DOHH2 (cell line): Measurements from ENCODE around the gene S100A4.

Experiments
- H3F3A ChIP-seq: fragments of 200-600 bp; sonication (generic), shearing (Covaris generic); 2 replicates; pipeline ENCODE4 v1.6.0; 2016; ENCODE audit warnings: antibody characterized with exemption, mild to moderate bottlenecking; ENCODE audit not compliant: control insufficient read depth, insufficient read depth
- H3K27ac ChIP-seq: fragments of 200-600 bp; sonication (generic); 2 replicates; pipeline ENCODE4 v1.5.1; 2014; ENCODE audit warnings: low read depth, mild to moderate bottlenecking, low read length, moderate library complexity
- H3K27me3 ChIP-seq: fragments of 200-600 bp; sonication (generic); 2 replicates; pipeline ENCODE4 v1.6.1; 2014; ENCODE audit warnings: mild to moderate bottlenecking, low read length, mixed read lengths; ENCODE audit not compliant: control insufficient read depth
- H3K36me3 ChIP-seq: fragments of 200-600 bp; sonication (generic); 2 replicates; pipeline ENCODE4 v1.6.1; 2014; ENCODE audit warnings: mild to moderate bottlenecking, low read length, moderate library complexity, mixed read lengths; ENCODE audit not compliant: control insufficient read depth
- H3K4me1 ChIP-seq: fragments of 200-600 bp; sonication (generic); 2 replicates; pipeline ENCODE4 v1.6.1; 2014; ENCODE audit warnings: mild to moderate bottlenecking, low read length, mixed read lengths; ENCODE audit not compliant: control insufficient read depth
- H3K4me2 ChIP-seq: fragments of 200-600 bp; sonication (generic); 2 replicates; pipeline ENCODE4 v1.6.0; 2014; ENCODE audit warnings: mild to moderate bottlenecking, low read length, moderate library complexity
- H3K4me3 ChIP-seq: fragments of 200-600 bp; sonication (generic); 2 replicates; pipeline ENCODE4 v1.5.1; 2014; ENCODE audit warnings: mild to moderate bottlenecking, low read length, mixed read lengths
- H3K79me2 ChIP-seq: fragments of 200-600 bp; sonication (generic); 2 replicates; pipeline ENCODE4 v1.6.1; 2014; ENCODE audit warnings: mild to moderate bottlenecking, low read length, mixed read lengths; ENCODE audit not compliant: control insufficient read depth
- H3K9me2 ChIP-seq: fragments of 200-600 bp; sonication (generic); replicated peaks from 2 replicates; pipeline ENCODE4 v1.6.1; 2014; ENCODE audit warnings: mild to moderate bottlenecking, low read length, mixed read lengths; ENCODE audit not compliant: control insufficient read depth
- H3K9me3 ChIP-seq: fragments of 200-600 bp; sonication (generic); 2 replicates; pipeline ENCODE4 v1.6.1; 2014; ENCODE audit warnings: antibody characterized with exemption, low read length, mixed read lengths; ENCODE audit not compliant: control insufficient read depth, insufficient read depth
- H4K20me1 ChIP-seq: fragments of 200-600 bp; sonication (generic); 2 replicates; pipeline ENCODE4 v1.6.0; 2014; ENCODE audit warnings: low read depth, mild to moderate bottlenecking, antibody characterized with exemption, low read length, moderate library complexity; ENCODE audit not compliant: control insufficient read depth, insufficient read depth
- EZH2phosphoT487 ChIP-seq: fragments of 200-600 bp; sonication (generic); IDR thresholded peaks from 2 replicates; pipeline ENCODE4 v1.6.1; 2017; ENCODE audit warnings: borderline replicate concordance, mild to moderate bottlenecking, antibody characterized with exemption, low read length, moderate library complexity, mixed read lengths
- TF ChIP-seq, protein P1 (sequence below): fragments of 200-600 bp; sonication (generic); IDR thresholded peaks from one replicate; pipeline ENCODE4 v1.5.1; 2014; ENCODE audit warnings: antibody characterized with exemption, mild to moderate bottlenecking, low read depth, low read length; ENCODE audit not compliant: poor library complexity, severe bottlenecking

Gene S100A4

GRCh38 chr1:153532181-153532580 is 13.4 kb downstream of the S100A4 start:
- TF ChIP-seq EZH2phosphoT487 = no peak
- TF ChIP-seq, protein P1, sequence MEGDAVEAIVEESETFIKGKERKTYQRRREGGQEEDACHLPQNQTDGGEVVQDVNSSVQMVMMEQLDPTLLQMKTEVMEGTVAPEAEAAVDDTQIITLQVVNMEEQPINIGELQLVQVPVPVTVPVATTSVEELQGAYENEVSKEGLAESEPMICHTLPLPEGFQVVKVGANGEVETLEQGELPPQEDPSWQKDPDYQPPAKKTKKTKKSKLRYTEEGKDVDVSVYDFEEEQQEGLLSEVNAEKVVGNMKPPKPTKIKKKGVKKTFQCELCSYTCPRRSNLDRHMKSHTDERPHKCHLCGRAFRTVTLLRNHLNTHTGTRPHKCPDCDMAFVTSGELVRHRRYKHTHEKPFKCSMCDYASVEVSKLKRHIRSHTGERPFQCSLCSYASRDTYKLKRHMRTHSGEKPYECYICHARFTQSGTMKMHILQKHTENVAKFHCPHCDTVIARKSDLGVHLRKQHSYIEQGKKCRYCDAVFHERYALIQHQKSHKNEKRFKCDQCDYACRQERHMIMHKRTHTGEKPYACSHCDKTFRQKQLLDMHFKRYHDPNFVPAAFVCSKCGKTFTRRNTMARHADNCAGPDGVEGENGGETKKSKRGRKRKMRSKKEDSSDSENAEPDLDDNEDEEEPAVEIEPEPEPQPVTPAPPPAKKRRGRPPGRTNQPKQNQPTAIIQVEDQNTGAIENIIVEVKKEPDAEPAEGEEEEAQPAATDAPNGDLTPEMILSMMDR = no peak
- Histone ChIP-seq H3K4me3 (no peak overlapping the region), H3K36me3 (no peaks in the 10 kb centered on the region), H4K20me1 (no peaks in the 10 kb centered on the region), H3K4me2 (no peak overlapping the region), H3F3A (no peaks in the 10 kb centered on the region), H3K9me3 (no peaks in the 10 kb centered on the region), H3K9me2 (no peaks in the 10 kb centered on the region), H3K79me2 (no peaks in the 10 kb centered on the region), H3K27ac (no peak overlapping the region), H3K4me1 (peaks cover 6% of the 10 kb centered on the region; the same call in 1 of the 2 replicates), H3K27me3 (peaks cover 48% of the 10 kb centered on the region)

DNA sequence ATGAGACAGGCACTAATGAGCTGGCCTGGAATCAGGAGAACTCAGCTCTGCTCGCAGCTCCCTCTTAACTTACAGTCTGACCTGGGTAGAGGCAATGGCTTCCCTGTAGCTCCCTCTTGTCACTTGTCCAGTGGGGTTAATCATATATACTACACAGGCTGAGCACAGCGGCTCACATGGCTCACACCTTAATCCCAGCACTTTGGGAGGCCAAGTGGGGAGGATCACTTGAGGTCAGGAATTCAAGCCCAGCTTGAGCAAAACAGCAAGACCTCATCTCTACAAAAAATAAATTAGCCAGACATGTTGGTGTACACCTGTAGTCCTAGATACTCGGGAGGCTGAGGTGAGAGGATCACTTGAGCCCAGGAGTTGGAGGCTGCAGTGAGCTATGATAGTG is 14.0 kb downstream of the S100A4 start:
- Histone ChIP-seq H3K9me2 (no peaks in the 10 kb centered on the region), H3K36me3 (no peaks in the 10 kb centered on the region), H3K4me2 (no peak overlapping the region), H3F3A (no peaks in the 10 kb centered on the region), H3K79me2 (no peaks in the 10 kb centered on the region), H3K9me3 (no peaks in the 10 kb centered on the region), H3K27me3 (peaks cover 48% of the 10 kb centered on the region), H4K20me1 (no peaks in the 10 kb centered on the region), H3K4me3 (no peak overlapping the region), H3K27ac (no peak overlapping the region), H3K4me1 (peaks cover 6% of the 10 kb centered on the region; the same call in 1 of the 2 replicates)
- TF ChIP-seq EZH2phosphoT487 = no peak
- TF ChIP-seq, protein P1 = no peak

GRCh38 chr1:153527683-153528040 is 17.9 kb downstream of the S100A4 start:
- Histone ChIP-seq H3K79me2 (no peaks in the 10 kb centered on the region), H3K4me2 (no peak overlapping the region), H3K4me1 (no peaks in the 10 kb centered on the region), H3K27ac (no peak overlapping the region), H3K9me2 (no peaks in the 10 kb centered on the region), H4K20me1 (no peaks in the 10 kb centered on the region), H3K9me3 (no peaks in the 10 kb centered on the region), H3K36me3 (no peaks in the 10 kb centered on the region), H3K27me3 (peaks cover 38% of the 10 kb centered on the region), H3F3A (no peaks in the 10 kb centered on the region), H3K4me3 (no peak overlapping the region)
- TF ChIP-seq EZH2phosphoT487 = no peak
- TF ChIP-seq, protein P1 = no peak
